PFSK-1 (cell line): ENCODE measurements around the gene VPS13A.

Experiments used
- FOXP2 ChIP-seq: optimal IDR thresholded peaks from 2 replicates; pipeline ENCODE3; 2011; ENCODE audit warnings: borderline replicate concordance, control low read depth, inconsistent platforms; ENCODE audit not compliant: insufficient read depth; ENCODE audit errors: extremely low read length, extremely low read depth
- POLR2AphosphoS5 ChIP-seq: IDR thresholded peaks from 2 replicates; pipeline ENCODE4 v1.6.1; 2012; ENCODE audit warnings: low read depth, mild to moderate bottlenecking, control low read depth, low read length, moderate library complexity
- REST ChIP-seq, 2 experiments: IDR thresholded peaks; 2 replicates each; pipeline versions ENCODE4 v1.6.1 to v1.8.0; 2011 to 2012; ENCODE audit warnings: low read depth in 2 of 2, low read length in 2 of 2, control low read depth in 1 of 2, inconsistent platforms in 1 of 2, mild to moderate bottlenecking in 1 of 2, moderate library complexity in 1 of 2; ENCODE audit not compliant: insufficient read depth in 1 of 2
- SIN3A ChIP-seq: IDR thresholded peaks from 2 replicates; pipeline ENCODE4 v1.6.1; 2012; ENCODE audit warnings: mild to moderate bottlenecking, low read length, moderate library complexity, borderline replicate concordance; ENCODE audit not compliant: insufficient read depth
- TAF1 ChIP-seq: IDR thresholded peaks from 2 replicates; pipeline ENCODE4 v1.6.1; 2012; ENCODE audit warnings: low read length, control low read depth, borderline replicate concordance; ENCODE audit not compliant: insufficient read depth

GRCh38 chr9:77454663-77455062, 277.3 kb downstream of the VPS13A start:
- TF ChIP-seq POLR2AphosphoS5 (no peak), REST (IDR thresholded peaks at IDR 0.05; ENCODE audit: insufficient read depth in 1 of 2, low read depth in 2 of 2, low read length in 2 of 2) (no peak), TAF1 (no peak), FOXP2 (no peak), SIN3A (no peak)
